CD1c-positive myeloid dendritic cell (primary cell): ENCODE data around the gene KLK13.
A peak's percentile ranks its signal among the peaks of the same experiment; 100 is the strongest.

Source experiments
- DNase-seq: peaks from one replicate; pipeline ENCODE4 v3.0.0-alpha.2; 2016; ENCODE audit errors: extremely low spot score

Gene KLK13, protein sequence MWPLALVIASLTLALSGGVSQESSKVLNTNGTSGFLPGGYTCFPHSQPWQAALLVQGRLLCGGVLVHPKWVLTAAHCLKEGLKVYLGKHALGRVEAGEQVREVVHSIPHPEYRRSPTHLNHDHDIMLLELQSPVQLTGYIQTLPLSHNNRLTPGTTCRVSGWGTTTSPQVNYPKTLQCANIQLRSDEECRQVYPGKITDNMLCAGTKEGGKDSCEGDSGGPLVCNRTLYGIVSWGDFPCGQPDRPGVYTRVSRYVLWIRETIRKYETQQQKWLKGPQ

GRCh38 chr19:51064534-51065220, at the start of gene KLK13:
TSS of gene KLK13 (minus strand) at chr19:51065092. CDS start at chr19:51065067, 25 bp downstream.
- DNase-seq = peak; percentile 10

DNA sequence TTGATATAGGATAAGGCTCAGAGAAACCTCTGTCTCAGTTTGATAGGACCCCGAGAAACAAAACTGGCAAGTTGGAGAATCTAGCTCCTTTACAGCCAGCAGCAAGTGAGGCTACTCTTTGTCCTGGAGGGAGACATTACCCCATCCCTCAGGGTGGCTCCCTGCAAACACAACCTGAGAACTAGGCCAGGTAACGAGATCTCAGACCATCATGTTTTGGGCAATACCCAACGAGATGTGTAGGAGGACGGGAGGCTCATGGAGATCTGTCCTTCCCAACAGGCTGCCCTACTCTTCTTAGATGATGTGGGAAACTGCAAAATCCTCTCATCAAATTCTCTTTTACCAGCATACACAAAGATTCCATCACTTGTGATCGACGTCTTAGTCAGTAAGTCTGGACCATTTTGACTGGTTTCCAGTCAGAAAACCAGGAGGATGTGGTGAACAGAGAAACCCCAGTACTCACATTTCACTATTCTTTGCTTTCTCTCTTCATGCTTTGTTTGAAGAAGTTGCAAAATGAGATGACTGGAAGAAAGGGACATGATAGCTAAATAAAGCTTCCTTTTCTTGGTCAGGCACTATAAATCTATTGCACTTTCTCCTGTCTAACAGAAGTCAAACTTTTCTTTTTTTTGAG, 49.3 kb upstream of the KLK13 start:
- peak; percentile 35 for DNase-seq

GRCh38 chr19:51111606-51112005, 46.7 kb upstream of the KLK13 start:
- no peak for DNase-seq

DNA sequence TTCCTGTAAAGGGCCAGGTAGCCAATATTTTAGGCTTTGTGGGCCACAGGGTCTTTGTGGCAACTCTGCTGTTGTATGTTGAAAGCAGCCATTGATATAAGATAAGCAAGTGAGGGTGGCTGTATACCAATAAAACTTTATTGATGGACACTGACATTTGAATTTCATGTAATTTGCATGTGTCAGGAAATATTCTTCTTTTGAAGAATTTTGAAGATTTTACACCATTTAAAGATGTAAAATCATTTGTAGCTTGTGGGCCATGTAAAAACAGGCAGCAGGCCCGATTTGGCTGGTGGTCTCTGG, 45.7 kb upstream of the KLK13 start:
- DNase-seq = no peak

- no peak for DNase-seq
These were observed 43.9 kb upstream of the KLK13 start for GRCh38 chr19:51108805-51109146.

DNA sequence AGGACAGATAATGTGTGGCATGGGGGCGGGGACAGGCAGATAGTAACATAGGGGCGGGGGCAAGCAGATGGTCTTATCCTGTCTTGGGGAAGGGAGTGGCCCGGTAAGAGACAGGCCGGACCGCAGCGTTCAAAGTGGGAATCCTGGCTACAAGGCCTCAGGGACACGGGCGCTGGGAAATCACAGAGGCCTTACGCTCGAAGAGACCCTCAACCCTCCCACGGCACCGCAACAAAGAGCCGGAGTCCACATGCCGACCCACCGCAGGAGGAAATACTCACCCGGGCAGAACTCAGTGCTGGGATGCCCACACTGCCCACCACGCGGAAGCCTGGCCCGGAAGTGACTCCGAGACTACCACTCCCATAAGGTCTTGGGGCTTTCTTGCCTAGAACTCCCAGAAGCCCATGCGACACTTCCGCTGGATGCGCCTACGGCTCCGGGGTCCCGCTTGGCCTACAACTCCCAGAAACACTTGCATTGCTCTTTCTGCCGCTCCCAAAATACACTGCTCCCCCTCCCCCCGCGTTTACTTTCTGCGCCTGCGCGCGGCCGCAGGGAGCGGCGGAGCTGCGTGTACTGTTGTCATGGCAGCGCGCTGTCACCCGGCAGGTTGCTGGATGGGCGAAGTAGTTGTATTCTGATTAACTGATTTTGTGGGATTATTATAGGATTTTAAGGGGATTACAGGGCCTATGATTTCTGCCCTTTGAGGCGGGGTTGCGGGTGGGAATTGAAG, 43.3 kb upstream of the KLK13 start, which contains the start of gene CTU1:
Gene CTU1, minus strand, starts transcription at position 344 of the 739 bp plus-strand sequence. CDS start 3,840 bp downstream, outside the sequence.
- peak; percentile 100 for DNase-seq

- DNase-seq = no peak
These were observed 42.6 kb upstream of the KLK13 start for GRCh38 chr19:51107406-51108065.

GRCh38 chr19:51103926-51104341, 39.0 kb upstream of the KLK13 start:
- DNase-seq = no peak

- DNase-seq = no peak
These were observed 38.1 kb upstream of the KLK13 start for GRCh38 chr19:51102991-51103390.

DNA sequence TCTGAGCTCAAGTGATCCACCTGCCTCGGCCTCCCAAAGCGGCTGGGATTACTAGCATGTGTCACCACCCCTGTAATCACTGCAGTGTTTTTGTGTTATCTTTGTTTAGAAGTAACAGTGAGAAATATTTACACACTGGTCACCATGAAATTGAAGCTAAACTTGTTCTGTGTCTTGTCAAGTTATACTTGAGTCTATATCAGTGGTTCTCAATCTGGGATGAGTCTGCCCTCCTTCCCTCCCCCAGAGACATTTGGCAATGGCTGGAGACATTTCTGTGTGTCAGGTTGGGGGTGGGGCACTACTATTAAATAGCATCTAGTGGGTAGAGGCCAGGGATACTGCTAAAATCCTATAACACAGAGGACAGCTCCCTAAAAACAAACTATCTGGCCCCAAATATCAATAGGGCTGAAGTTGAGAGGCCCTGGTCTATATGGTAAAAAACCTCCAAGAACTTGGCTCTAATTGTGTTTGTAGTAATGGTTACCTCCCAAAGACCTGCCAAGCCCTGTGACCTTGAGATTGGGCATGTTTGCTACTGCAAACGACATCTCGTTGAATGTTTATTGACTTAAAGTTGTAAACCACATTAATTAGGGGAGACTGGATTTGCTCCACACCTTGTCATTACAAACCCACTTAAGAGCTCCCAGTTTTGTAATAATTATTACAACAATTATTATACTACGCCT, 36.4 kb upstream of the KLK13 start:
- DNase-seq = no peak

- DNase-seq = no peak
These were observed 35.7 kb upstream of the KLK13 start for GRCh38 chr19:51100601-51101000.

GRCh38 chr19:51099047-51099382, 34.1 kb upstream of the KLK13 start:
- DNase-seq = no peak

GRCh38 chr19:51098365-51099046, 33.6 kb upstream of the KLK13 start:
- DNase-seq = peak; percentile 73

- DNase-seq = no peak
These were observed 32.9 kb upstream of the KLK13 start for GRCh38 chr19:51097796-51098195.

DNA sequence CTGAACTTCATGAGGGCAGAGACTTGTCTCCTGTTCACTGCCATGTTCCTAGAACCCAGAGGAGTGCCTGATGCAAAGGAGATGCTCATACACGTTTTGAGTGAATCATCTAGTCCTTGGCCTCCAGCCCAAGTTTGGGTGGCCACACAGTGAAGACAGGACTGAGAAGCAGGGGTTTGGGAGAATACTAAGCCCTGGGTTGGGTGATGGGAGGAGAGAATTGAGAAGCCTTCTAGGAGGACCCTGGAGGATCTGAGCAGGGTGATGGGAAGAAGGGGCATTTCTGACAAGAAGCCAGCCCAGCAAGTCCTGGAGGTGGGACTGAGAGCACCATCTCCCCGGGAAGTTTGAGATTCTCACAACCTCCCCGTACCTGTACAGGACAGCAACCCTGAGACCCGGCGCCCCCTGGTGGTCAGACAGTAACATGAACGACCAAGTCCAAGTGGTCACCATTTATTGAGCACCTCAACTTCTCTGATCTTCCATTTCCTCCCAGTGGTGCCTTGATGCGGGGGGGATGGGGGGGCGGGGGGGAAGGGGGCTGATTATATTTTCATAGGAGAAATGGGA, 32.4 kb upstream of the KLK13 start:
- peak; percentile 50 for DNase-seq

- no peak for DNase-seq
These were observed 31.7 kb upstream of the KLK13 start for GRCh38 chr19:51096473-51097165.

- DNase-seq = peak; percentile 53
These were observed 29.9 kb upstream of the KLK13 start for GRCh38 chr19:51094696-51095279.

GRCh38 chr19:51093510-51094345, 28.8 kb upstream of the KLK13 start:
- DNase-seq = no peak
